ENCODE measurements around the gene NR4A3. TPM values are rescaled to one million over a fixed set of nuclear protein-coding genes. Genes with fewer than 3 reads are reported as not detected.
A peak's percentile ranks its signal among the peaks of the same experiment; 100 is the strongest.

The NR4A3 gene
- total RNA-seq, 2 experiments from 2014 or later: 3.6 to 20.4 TPM

- CTCF ChIA-PET: interaction anchor here (1.2 to 1.3 kb wide), 2 partner anchors 9 to 209 kb away, joined by 4 read pairs; no protein-coding TSS in a partner anchor
- peaks cover 11% of the 10 kb centered on the region for H3K4me1 Mint-ChIP-seq
- no peak for ATAC-seq
- no peak overlapping the region for H3K27ac Mint-ChIP-seq
- no peak overlapping the region for H3K4me3 Mint-ChIP-seq
- no peak for DNase-seq
- H3K27me3 Mint-ChIP-seq: no peaks in the 10 kb centered on the region
- H3K9me3 Mint-ChIP-seq (ENCODE audit: low read depth): no peaks in the 10 kb centered on the region
- no peaks in the 10 kb centered on the region for H3K36me3 Mint-ChIP-seq
Observed at GRCh38 chr9:99803694-99804093, 18.0 kb upstream of the NR4A3 start.

- ATAC-seq (peak; percentile 73), DNase-seq (peak; percentile 77)
- no peak overlapping the region for H3K4me3 Mint-ChIP-seq
- no peaks in the 10 kb centered on the region for H3K27me3 Mint-ChIP-seq
- CTCF ChIA-PET: no interaction called here
- H3K36me3 Mint-ChIP-seq: peaks cover 1% of the 10 kb centered on the region
- H3K27ac Mint-ChIP-seq: no peak overlapping the region
- H3K4me1 Mint-ChIP-seq: peaks cover 28% of the 10 kb centered on the region
- H3K9me3 Mint-ChIP-seq (ENCODE audit: low read depth): no peaks in the 10 kb centered on the region
Observed at GRCh38 chr9:99807276-99807852, 14.3 kb upstream of the NR4A3 start.

- CTCF ChIA-PET: no interaction called here
- H3K9me3 Mint-ChIP-seq (ENCODE audit: low read depth): no peaks in the 10 kb centered on the region
Observed at GRCh38 chr9:99807956-99808355, 13.7 kb upstream of the NR4A3 start.

GRCh38 chr9:99808454-99808853 lies 13.2 kb upstream of the NR4A3 start:
- CTCF ChIA-PET: no interaction called here
- H3K36me3 Mint-ChIP-seq: peaks cover 1% of the 10 kb centered on the region
- no peak overlapping the region for H3K27ac Mint-ChIP-seq
- DNase-seq (no peak), ATAC-seq (no peak)
- no peak overlapping the region for H3K4me3 Mint-ChIP-seq
- no peaks in the 10 kb centered on the region for H3K27me3 Mint-ChIP-seq
- no peaks in the 10 kb centered on the region for H3K9me3 Mint-ChIP-seq (ENCODE audit: low read depth)
- H3K4me1 Mint-ChIP-seq: peaks cover 31% of the 10 kb centered on the region

More at GRCh38 chr9:99807956-99808355, 13.7 kb upstream of the NR4A3 start:
- Mint-ChIP-seq H3K4me1 (peaks cover 31% of the 10 kb centered on the region), H3K4me3 (no peak overlapping the region), H3K36me3 (peaks cover 1% of the 10 kb centered on the region), H3K27ac (no peak overlapping the region), H3K27me3 (no peaks in the 10 kb centered on the region)
- DNase-seq (no peak), ATAC-seq (no peak)

- H3K27ac Mint-ChIP-seq: no peak overlapping the region
- CTCF ChIA-PET: interaction anchor here (1.7 to 2.0 kb wide), 3 partner anchors 9 to 514 kb away, joined by 4 to 7 read pairs (median 6); no protein-coding TSS in a partner anchor
- H3K4me3 Mint-ChIP-seq: no peak overlapping the region
- H3K36me3 Mint-ChIP-seq: peaks cover 1% of the 10 kb centered on the region
- DNase-seq (no peak), ATAC-seq (no peak)
- peaks cover 10% of the 10 kb centered on the region for H3K27me3 Mint-ChIP-seq
- peaks cover 31% of the 10 kb centered on the region for H3K4me1 Mint-ChIP-seq
- no peaks in the 10 kb centered on the region for H3K9me3 Mint-ChIP-seq (ENCODE audit: low read depth)
Observed at GRCh38 chr9:99809586-99810319, 11.9 kb upstream of the NR4A3 start.

GRCh38 chr9:99811172-99811571 lies 10.5 kb upstream of the NR4A3 start:
- peaks cover 3% of the 10 kb centered on the region for H3K36me3 Mint-ChIP-seq

GRCh38 chr9:99811598-99812383 lies 9.9 kb upstream of the NR4A3 start:
- ATAC-seq: peak; percentile 87
- Mint-ChIP-seq H3K4me1 (peaks cover 40% of the 10 kb centered on the region), H3K9me3 (ENCODE audit: low read depth) (no peaks in the 10 kb centered on the region), H3K36me3 (peaks cover 3% of the 10 kb centered on the region), H3K27me3 (peaks cover 20% of the 10 kb centered on the region), H3K4me3 (no peak overlapping the region), H3K27ac (peak overlapping the region; percentile 22)
- DNase-seq: peak; percentile 51
- CTCF ChIA-PET: interaction anchor here (0.7 to 2.0 kb wide), 7 partner anchors 7 to 628 kb away, joined by 3 to 7 read pairs (median 4); partner anchors contain the start of gene NR4A3

More at GRCh38 chr9:99811172-99811571, 10.5 kb upstream of the NR4A3 start:
- peaks cover 16% of the 10 kb centered on the region for H3K27me3 Mint-ChIP-seq
- CTCF ChIA-PET: interaction anchor here (0.7 to 2.0 kb wide), 7 partner anchors 8 to 627 kb away, joined by 3 to 7 read pairs (median 4); partner anchors contain the start of gene NR4A3
- ATAC-seq (no peak), DNase-seq (no peak)
- H3K27ac Mint-ChIP-seq: no peak overlapping the region
- peaks cover 34% of the 10 kb centered on the region for H3K4me1 Mint-ChIP-seq
- H3K9me3 Mint-ChIP-seq (ENCODE audit: low read depth): no peaks in the 10 kb centered on the region
- no peak overlapping the region for H3K4me3 Mint-ChIP-seq

- peaks cover 38% of the 10 kb centered on the region for H3K4me1 Mint-ChIP-seq
- DNase-seq (no peak), ATAC-seq (no peak)
- no peak overlapping the region for H3K27ac Mint-ChIP-seq
- CTCF ChIA-PET: interaction anchor here (0.9 kb wide), 1 partner anchor 11 kb away, joined by 3 read pairs; no protein-coding TSS in a partner anchor
- peaks cover 29% of the 10 kb centered on the region for H3K27me3 Mint-ChIP-seq
- H3K4me3 Mint-ChIP-seq: no peak overlapping the region
- H3K36me3 Mint-ChIP-seq: peaks cover 5% of the 10 kb centered on the region
- no peaks in the 10 kb centered on the region for H3K9me3 Mint-ChIP-seq (ENCODE audit: low read depth)
Observed at GRCh38 chr9:99813739-99814138, 7.9 kb upstream of the NR4A3 start.

GRCh38 chr9:99814359-99814758 lies 7.3 kb upstream of the NR4A3 start:
- ATAC-seq: no peak
- H3K4me1 Mint-ChIP-seq: peaks cover 43% of the 10 kb centered on the region
- DNase-seq: no peak
- peaks cover 29% of the 10 kb centered on the region for H3K27me3 Mint-ChIP-seq
- H3K36me3 Mint-ChIP-seq: peaks cover 5% of the 10 kb centered on the region
- CTCF ChIA-PET: interaction anchor here (0.9 kb wide), 1 partner anchor 10 kb away, joined by 3 read pairs; no protein-coding TSS in a partner anchor
- no peak overlapping the region for H3K27ac Mint-ChIP-seq
- H3K4me3 Mint-ChIP-seq: no peak overlapping the region
- H3K9me3 Mint-ChIP-seq (ENCODE audit: low read depth): no peaks in the 10 kb centered on the region

- ATAC-seq (no peak), DNase-seq (no peak)
- Mint-ChIP-seq H3K4me3 (no peak overlapping the region), H3K27ac (no peak overlapping the region), H3K9me3 (ENCODE audit: low read depth) (no peaks in the 10 kb centered on the region), H3K36me3 (peaks cover 5% of the 10 kb centered on the region), H3K4me1 (peaks cover 35% of the 10 kb centered on the region), H3K27me3 (peaks cover 29% of the 10 kb centered on the region)
- CTCF ChIA-PET: no interaction called here
Observed at GRCh38 chr9:99816392-99816791, 5.3 kb upstream of the NR4A3 start.

- CTCF ChIA-PET: interaction anchor here (0.7 to 1.2 kb wide), 3 partner anchors 8 to 205 kb away, joined by 3 to 7 read pairs (median 3); no protein-coding TSS in a partner anchor
- DNase-seq (no peak), ATAC-seq (no peak)
- Mint-ChIP-seq H3K4me1 (peaks cover 29% of the 10 kb centered on the region), H3K27me3 (peaks cover 31% of the 10 kb centered on the region), H3K4me3 (peak overlapping the region; percentile 94), H3K36me3 (peaks cover 4% of the 10 kb centered on the region), H3K9me3 (ENCODE audit: low read depth) (no peaks in the 10 kb centered on the region), H3K27ac (peak overlapping the region; percentile 88)
Observed at GRCh38 chr9:99818500-99818899, 3.2 kb upstream of the NR4A3 start.

- peak overlapping the region; percentile 88 for H3K27ac Mint-ChIP-seq
- peak; percentile 56 for ATAC-seq
- DNase-seq: peak; percentile 96
- peaks cover 32% of the 10 kb centered on the region for H3K4me1 Mint-ChIP-seq
- peak overlapping the region; percentile 94 for H3K4me3 Mint-ChIP-seq
- CTCF ChIA-PET: interaction anchor here (0.7 to 1.2 kb wide), 5 partner anchors 9 to 204 kb away, joined by 3 to 7 read pairs (median 3); no protein-coding TSS in a partner anchor
- peaks cover 25% of the 10 kb centered on the region for H3K27me3 Mint-ChIP-seq
- no peaks in the 10 kb centered on the region for H3K9me3 Mint-ChIP-seq (ENCODE audit: low read depth)
- H3K36me3 Mint-ChIP-seq: peaks cover 4% of the 10 kb centered on the region
Observed at GRCh38 chr9:99819123-99819855, 2.4 kb upstream of the NR4A3 start.

All from activated CD8-positive, alpha-beta memory T cell treated with anti-CD3 and anti-CD28 coated beads, Interleukin-2, amount 10 ng/mL, durations not matched to agents 7 days and 5 days (primary cell).